ENCODE measurements around the gene ARHGDIA. TPM values are rescaled to one million over a fixed set of nuclear protein-coding genes. Genes with fewer than 3 reads are reported as not detected.

The ARHGDIA gene
- total RNA-seq, 2 experiments from 2014 or later: 265 to 715 TPM

DNA sequence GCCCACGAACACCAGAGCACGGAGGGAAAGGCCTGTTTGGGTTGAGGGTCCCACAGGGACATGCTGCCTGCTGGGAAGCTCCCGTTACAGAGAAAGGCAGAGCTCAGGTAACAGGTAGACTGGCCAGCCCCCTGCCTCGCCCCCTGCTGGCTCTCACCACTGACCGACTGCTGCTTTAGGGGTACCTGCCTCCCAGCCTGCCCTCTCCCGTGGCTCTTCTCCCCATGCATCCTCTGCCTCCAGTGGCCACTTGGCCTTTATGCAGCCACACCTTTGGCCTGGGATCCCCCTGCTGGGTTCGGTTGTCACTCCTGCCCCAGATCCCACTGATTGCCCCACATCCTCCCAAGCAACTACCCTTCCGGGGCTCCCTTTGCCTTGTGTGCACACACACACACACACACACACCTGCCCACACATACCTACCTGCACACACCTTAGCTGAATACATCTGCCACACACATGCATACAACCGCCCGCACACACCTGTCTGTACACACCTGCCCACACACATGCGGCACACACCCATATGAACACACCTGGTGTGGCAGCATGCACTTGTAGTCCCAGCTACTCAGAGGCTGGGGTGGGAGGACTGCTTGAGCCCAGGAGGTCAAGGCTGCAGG is 45.2 kb downstream of the ARHGDIA start:
- CTCF ChIA-PET (ENCODE audit: unreplicated experiment): no interaction called here
- Histone ChIP-seq H3K27ac (ENCODE audit: low read depth, low read length, poor library complexity, severe bottlenecking) (no peak overlapping the region), H3K79me2 (ENCODE audit: insufficient read depth, low read depth, low read length) (peaks cover 4% of the 10 kb centered on the region; the same call in 1 of the 2 replicates), H2AFZ (ENCODE audit: low read length) (no peak overlapping the region), H3K9me2 (ENCODE audit: insufficient read depth, low read length) (no peaks in the 10 kb centered on the region), H3K4me1 (ENCODE audit: insufficient read depth, low read length, poor library complexity, severe bottlenecking) (no peaks in the 10 kb centered on the region), H3K36me3 (ENCODE audit: insufficient read depth, low read length) (peaks cover 5% of the 10 kb centered on the region; the same call in 1 of the 2 replicates), H4K20me1 (ENCODE audit: insufficient read depth, low read length) (no peaks in the 10 kb centered on the region), H3K9me3 (ENCODE audit: low read length) (no peaks in the 10 kb centered on the region), H3K4me2 (ENCODE audit: low read length) (no peak overlapping the region), H3K4me3 (ENCODE audit: low read depth, low read length, poor library complexity, severe bottlenecking) (no peak overlapping the region)
- intact Hi-C loops (cut with micrococcal nuclease; ENCODE audit: unreplicated experiment): no loop called here
- TF ChIP-seq, protein P1, sequence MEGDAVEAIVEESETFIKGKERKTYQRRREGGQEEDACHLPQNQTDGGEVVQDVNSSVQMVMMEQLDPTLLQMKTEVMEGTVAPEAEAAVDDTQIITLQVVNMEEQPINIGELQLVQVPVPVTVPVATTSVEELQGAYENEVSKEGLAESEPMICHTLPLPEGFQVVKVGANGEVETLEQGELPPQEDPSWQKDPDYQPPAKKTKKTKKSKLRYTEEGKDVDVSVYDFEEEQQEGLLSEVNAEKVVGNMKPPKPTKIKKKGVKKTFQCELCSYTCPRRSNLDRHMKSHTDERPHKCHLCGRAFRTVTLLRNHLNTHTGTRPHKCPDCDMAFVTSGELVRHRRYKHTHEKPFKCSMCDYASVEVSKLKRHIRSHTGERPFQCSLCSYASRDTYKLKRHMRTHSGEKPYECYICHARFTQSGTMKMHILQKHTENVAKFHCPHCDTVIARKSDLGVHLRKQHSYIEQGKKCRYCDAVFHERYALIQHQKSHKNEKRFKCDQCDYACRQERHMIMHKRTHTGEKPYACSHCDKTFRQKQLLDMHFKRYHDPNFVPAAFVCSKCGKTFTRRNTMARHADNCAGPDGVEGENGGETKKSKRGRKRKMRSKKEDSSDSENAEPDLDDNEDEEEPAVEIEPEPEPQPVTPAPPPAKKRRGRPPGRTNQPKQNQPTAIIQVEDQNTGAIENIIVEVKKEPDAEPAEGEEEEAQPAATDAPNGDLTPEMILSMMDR (conservative IDR thresholded peaks at IDR 0.05; ENCODE audit: low read length): peak; percentile 37; the same call in 1 of the 2 replicates
- TF ChIP-seq EZH2phosphoT487 (IDR thresholded peaks at IDR 0.05; ENCODE audit: borderline replicate concordance, low read depth, low read length): no peak
- no TSS peak for BruUV-seq (replicated peaks)
- POLR2A ChIA-PET: interaction anchor here (0.7 to 0.9 kb wide), 2 partner anchors 48 to 251 kb away, joined by 3 read pairs; no protein-coding TSS in a partner anchor
- DNase-seq (ENCODE audit: low spot score): no peak

DNA sequence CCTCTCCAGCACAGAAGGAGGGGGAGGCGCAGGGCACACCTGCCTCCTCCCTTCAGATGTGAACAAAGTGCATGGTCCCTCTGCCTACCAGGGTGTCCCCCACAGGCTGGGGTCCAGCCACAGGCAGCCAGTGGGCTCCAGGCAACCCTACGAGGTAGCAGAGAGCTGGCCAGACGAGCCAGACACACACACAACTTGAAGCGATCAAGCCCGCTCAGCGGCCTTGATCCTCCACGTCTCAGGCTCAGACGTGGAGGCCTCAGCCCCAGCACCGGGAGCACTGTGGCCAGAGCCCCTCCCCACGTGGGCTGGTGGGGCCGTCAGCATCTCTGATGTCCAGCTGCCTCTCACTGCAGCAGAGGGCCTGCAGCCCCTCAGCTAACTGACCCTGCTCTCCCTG is 46.5 kb downstream of the ARHGDIA start:
- Histone ChIP-seq H3K4me2 (ENCODE audit: low read length) (no peak overlapping the region), H2AFZ (ENCODE audit: low read length) (no peak overlapping the region), H3K4me1 (ENCODE audit: insufficient read depth, low read length, poor library complexity, severe bottlenecking) (no peaks in the 10 kb centered on the region), H4K20me1 (ENCODE audit: insufficient read depth, low read length) (no peaks in the 10 kb centered on the region), H3K4me3 (ENCODE audit: low read depth, low read length, poor library complexity, severe bottlenecking) (no peak overlapping the region), H3K27ac (ENCODE audit: low read depth, low read length, poor library complexity, severe bottlenecking) (no peak overlapping the region), H3K9me2 (ENCODE audit: insufficient read depth, low read length) (no peaks in the 10 kb centered on the region), H3K79me2 (ENCODE audit: insufficient read depth, low read depth, low read length) (no peaks in the 10 kb centered on the region), H3K9me3 (ENCODE audit: low read length) (no peaks in the 10 kb centered on the region), H3K36me3 (ENCODE audit: insufficient read depth, low read length) (peaks cover 5% of the 10 kb centered on the region; the same call in 1 of the 2 replicates)
- no TSS peak for BruUV-seq (replicated peaks)
- no peak for DNase-seq (ENCODE audit: low spot score)
- ChIA-PET POLR2A (interaction anchor here (0.7 kb wide), 1 partner anchor 34 kb away, joined by 3 read pairs; no protein-coding TSS in a partner anchor), CTCF (ENCODE audit: unreplicated experiment) (no interaction called here)
- intact Hi-C loops (cut with micrococcal nuclease; ENCODE audit: unreplicated experiment): no loop called here
- TF ChIP-seq, protein P1 (conservative IDR thresholded peaks at IDR 0.05; ENCODE audit: low read length): no peak
- TF ChIP-seq EZH2phosphoT487 (IDR thresholded peaks at IDR 0.05; ENCODE audit: borderline replicate concordance, low read depth, low read length): no peak

DNA sequence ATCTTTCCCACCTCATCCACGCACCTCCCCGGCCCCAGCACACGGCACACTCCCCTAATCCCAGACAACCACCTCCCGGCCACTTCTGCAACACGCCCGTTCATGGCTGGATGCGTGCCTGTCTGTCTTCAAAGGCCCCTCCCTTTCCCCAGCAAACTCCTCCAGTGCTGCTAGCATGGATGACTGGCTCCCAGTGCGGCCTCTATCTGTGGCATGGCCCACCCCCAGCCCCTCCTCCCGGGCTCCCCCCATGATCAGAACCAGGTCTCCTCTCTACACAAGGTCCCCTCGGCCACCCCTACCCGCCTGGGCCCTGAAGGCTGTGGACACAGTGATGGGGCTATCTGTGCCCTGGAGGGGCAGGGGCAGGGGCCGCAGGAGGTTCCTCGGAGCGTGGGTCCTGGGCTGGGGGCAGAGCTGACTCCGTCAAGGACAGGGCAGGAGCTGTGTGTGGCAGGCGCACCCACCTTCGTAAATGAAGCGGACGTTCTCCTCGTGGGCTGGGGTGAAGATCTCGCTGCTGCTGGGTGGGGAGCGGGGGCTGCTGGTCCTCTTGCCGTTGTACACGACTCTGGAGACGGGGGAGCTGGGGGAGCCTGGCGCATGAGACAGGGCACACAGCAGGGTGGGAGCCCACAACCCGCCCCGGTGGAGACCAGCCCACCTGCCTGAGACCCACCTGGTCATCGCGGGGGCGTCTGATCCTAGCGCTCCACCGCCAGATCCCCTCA is 47.2 kb downstream of the ARHGDIA start:
- H2AFZ ChIP-seq (ENCODE audit: low read length): no peak overlapping the region
- POLR2A ChIA-PET: no interaction called here
- H3K9me3 ChIP-seq (ENCODE audit: low read length): no peaks in the 10 kb centered on the region
- no peak for DNase-seq (ENCODE audit: low spot score)
- H3K4me1 ChIP-seq (ENCODE audit: insufficient read depth, low read length, poor library complexity, severe bottlenecking): no peaks in the 10 kb centered on the region
- intact Hi-C loops (cut with micrococcal nuclease; ENCODE audit: unreplicated experiment): no loop called here
- H4K20me1 ChIP-seq (ENCODE audit: insufficient read depth, low read length): no peaks in the 10 kb centered on the region
- no peak overlapping the region for H3K4me3 ChIP-seq (ENCODE audit: low read depth, low read length, poor library complexity, severe bottlenecking)
- H3K9me2 ChIP-seq (ENCODE audit: insufficient read depth, low read length): no peaks in the 10 kb centered on the region
- no TSS peak for BruUV-seq (replicated peaks)
- CTCF ChIA-PET (ENCODE audit: unreplicated experiment): no interaction called here
- H3K79me2 ChIP-seq (ENCODE audit: insufficient read depth, low read depth, low read length): no peaks in the 10 kb centered on the region
- H3K4me2 ChIP-seq (ENCODE audit: low read length): no peak overlapping the region
- no peak overlapping the region for H3K27ac ChIP-seq (ENCODE audit: low read depth, low read length, poor library complexity, severe bottlenecking)
- TF ChIP-seq EZH2phosphoT487 (IDR thresholded peaks at IDR 0.05; ENCODE audit: borderline replicate concordance, low read depth, low read length): no peak
- TF ChIP-seq, protein P1 (conservative IDR thresholded peaks at IDR 0.05; ENCODE audit: low read length): no peak
- peaks cover 5% of the 10 kb centered on the region; the same call in 1 of the 2 replicates for H3K36me3 ChIP-seq (ENCODE audit: insufficient read depth, low read length)
